Gastroesophageal sphincter (tissue), 3 donors: ENCODE data around the gene SPOP.

Source experiments
- CTCF ChIP-seq, 4 experiments: fragments of 200-600 bp in 2 of 4; fragments of 450-650 bp in 2 of 4; sonication (generic) in 1 of 4; IDR thresholded peaks; one replicate each; pipeline ENCODE4 v1.5.1; 2017 to 2019; ENCODE audit warnings: antibody characterized with exemption in 4 of 4, mild to moderate bottlenecking in 2 of 4, moderate library complexity in 2 of 4
- EP300 ChIP-seq: sonication (generic); formaldehyde crosslinking; IDR thresholded peaks from one replicate; pipeline ENCODE4 v1.6.1; 2017; ENCODE audit warnings: antibody characterized with exemption, mild to moderate bottlenecking
- POLR2A ChIP-seq, 2 donors: fragments of 450-650 bp; IDR thresholded peaks; one replicate each; pipeline ENCODE4 v1.6.1; 2017; ENCODE audit warnings: antibody characterized with exemption in 2 of 2, mild to moderate bottlenecking in 2 of 2, moderate library complexity in 1 of 2

GRCh38 chr17:49631496-49631895 lies 46.4 kb downstream of the SPOP start:
- TF ChIP-seq CTCF (IDR thresholded peaks at IDR 0.05) (no peak), EP300 (no peak), POLR2A (IDR thresholded peaks at IDR 0.05) (no peak)
